Right atrium auricular region (tissue), 2 donors: ENCODE measurements around the gene EPSTI1. TPM values are rescaled to one million over a fixed set of nuclear protein-coding genes. Genes with fewer than 3 reads are reported as not detected.
"Not testable (repeated sequence)": the region's sequence is repeated elsewhere in the genome, so short reads cannot be mapped to it uniquely, and the experiment has no call there.

ENCODE experiments used
- DNase-seq: peaks from one replicate; pipeline ENCODE4 v3.0.0-alpha.2; 2019; ENCODE audit warnings: low spot score
- H3K27ac ChIP-seq, 2 donors: fragments of 200-600 bp; sonication (generic); 1 replicate in 1 of 2; 2 replicates in 1 of 2; pipeline ENCODE4 v1.5.1; 2016 to 2019
- H3K27me3 ChIP-seq, 2 donors: fragments of 200-600 bp; sonication (generic); one replicate each; pipeline versions ENCODE4 v1.5.1 to v1.6.0; 2017 to 2019
- H3K36me3 ChIP-seq: fragments of 200-600 bp; sonication (generic); one replicate; pipeline ENCODE4 v1.5.1; 2016
- H3K4me1 ChIP-seq, 2 donors: fragments of 200-600 bp; sonication (generic); one replicate each; pipeline versions ENCODE4 v1.5.1 to v1.6.0; 2017 to 2019
- H3K4me3 ChIP-seq, 2 donors: fragments of 200-600 bp; sonication (generic); 1 replicate in 1 of 2; 2 replicates in 1 of 2; pipeline ENCODE4 v1.5.1; 2017 to 2019; ENCODE audit warnings: mild to moderate bottlenecking in 1 of 2, moderate library complexity in 1 of 2
- H3K9me3 ChIP-seq, 2 donors: fragments of 200-600 bp; sonication (generic); one replicate each; pipeline ENCODE4 v1.5.1; 2019
- CTCF ChIP-seq, 2 donors: fragments of 200-600 bp; sonication (generic); IDR thresholded peaks; one replicate each; pipeline ENCODE4 v1.5.1; 2019; ENCODE audit warnings: antibody characterized with exemption in 2 of 2
- total RNA-seq, 2 donors: library from RNA; depleted of rRNA; stranded (reverse); fragments of >200 nt; gene quantifications; one replicate each; pipeline ENCODE4 v1.1.0, GENCODE V29; 2016

EPSTI1 gene
- total RNA-seq, result 1 to 10 TPM; 3.1 to 3.9 TPM

DNA sequence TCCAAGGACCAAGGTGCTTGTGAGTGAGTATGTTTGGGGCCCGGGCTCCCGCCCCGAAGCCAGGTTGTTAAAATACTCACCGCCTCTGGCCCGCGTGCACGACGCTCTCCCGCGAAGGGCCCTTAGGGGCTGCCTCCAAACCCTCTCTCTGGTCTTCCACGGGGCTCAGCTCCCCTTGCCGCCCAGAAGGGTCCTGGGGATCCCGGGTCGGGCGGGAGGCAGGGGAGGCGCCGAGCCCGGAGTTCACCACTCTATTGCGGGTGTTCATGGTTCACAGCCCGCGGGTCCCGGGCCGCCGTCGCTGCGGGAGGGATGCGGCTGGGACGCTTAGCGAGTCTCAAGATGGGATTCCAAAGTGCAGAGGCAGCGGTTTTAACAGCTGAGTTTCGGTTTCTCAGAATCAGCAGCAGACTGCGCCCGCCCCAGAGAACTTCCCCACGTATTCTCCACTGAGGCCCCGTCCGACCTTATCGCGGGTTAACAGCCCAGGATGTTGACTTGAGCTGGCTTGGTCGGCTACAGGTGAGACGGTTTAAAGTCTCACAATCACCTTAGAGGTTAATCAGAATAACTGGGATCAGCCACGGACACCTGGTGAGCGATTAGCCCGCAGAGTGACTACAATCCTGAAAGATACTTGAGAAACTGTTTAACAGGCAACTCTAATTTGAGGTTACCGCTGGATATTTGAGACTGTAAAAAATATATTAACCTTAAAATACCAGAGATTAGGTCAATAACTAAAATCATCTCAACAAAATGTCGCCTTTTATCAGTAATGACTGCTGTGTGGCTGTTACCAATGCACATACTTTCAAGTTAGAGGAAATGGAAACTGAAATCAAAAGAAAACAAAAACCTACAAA is at the start of gene EPSTI1:
EPSTI1 (minus strand) TSS at position 344 of the 866 bp plus-strand sequence; CDS start at position 268, 76 bp downstream.
- TF ChIP-seq CTCF (IDR thresholded peaks at IDR 0.05), result no peak
- Histone ChIP-seq H3K4me3 (peak within 1 kb of the TSS; percentile 51 to 76), H3K4me1 (peaks cover 0 to 20% of the 10 kb centered on the region in 2 donors), H3K27ac (peak within 1 kb of the TSS; percentile 67 to 86), H3K36me3 (no peaks in the 10 kb centered on the region), H3K27me3 (no peaks in the 10 kb centered on the region), H3K9me3 (no peaks in the 10 kb centered on the region)
- DNase-seq, result peak; percentile 79

DNA sequence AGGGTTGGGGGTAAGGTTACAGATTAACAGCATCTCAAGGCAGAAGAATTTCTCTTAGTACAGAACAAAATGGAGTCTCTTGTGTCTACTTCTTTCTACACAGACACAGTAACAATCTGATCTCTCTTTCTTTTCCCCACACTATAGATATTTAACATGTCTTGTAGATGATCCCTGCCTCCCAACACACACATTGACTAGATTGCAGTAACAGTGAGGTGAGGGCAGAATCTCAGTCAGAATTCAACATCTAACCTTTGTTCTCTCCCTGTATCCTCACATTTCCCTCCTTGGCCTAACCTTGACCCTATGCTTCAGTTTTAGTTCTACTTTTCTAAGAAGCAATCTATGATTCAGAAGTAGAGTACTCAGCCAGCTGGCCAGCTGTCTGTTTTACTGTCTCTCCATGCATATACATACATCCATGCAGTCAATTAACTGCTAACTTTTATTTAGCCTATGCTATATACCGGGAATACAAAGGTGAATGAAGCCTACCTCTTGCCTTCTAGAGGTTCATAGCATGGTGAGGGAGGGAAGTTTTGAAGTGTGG is 49.4 kb upstream of the EPSTI1 start:
- H3K27me3 ChIP-seq, result no peaks in the 10 kb centered on the region
- TF ChIP-seq CTCF (IDR thresholded peaks at IDR 0.05), result no peak
- H3K36me3 ChIP-seq, result no peaks in the 10 kb centered on the region
- no peak for DNase-seq
- H3K4me1 ChIP-seq, result peaks cover 0 to 41% of the 10 kb centered on the region in 2 donors
- H3K4me3 ChIP-seq, result no peak overlapping the region
- H3K27ac ChIP-seq, result no peak overlapping the region
- H3K9me3 ChIP-seq, result no peaks in the 10 kb centered on the region

GRCh38 chr13:43040581-43041368 is 48.7 kb upstream of the EPSTI1 start:
- H3K9me3 ChIP-seq, H3K27me3 ChIP-seq, DNase-seq, H3K27ac ChIP-seq, H3K36me3 ChIP-seq, H3K4me3 ChIP-seq: not testable (repeated sequence)
- H3K4me1 ChIP-seq, result peaks cover 0 to 48% of the 10 kb centered on the region in 2 donors

DNA sequence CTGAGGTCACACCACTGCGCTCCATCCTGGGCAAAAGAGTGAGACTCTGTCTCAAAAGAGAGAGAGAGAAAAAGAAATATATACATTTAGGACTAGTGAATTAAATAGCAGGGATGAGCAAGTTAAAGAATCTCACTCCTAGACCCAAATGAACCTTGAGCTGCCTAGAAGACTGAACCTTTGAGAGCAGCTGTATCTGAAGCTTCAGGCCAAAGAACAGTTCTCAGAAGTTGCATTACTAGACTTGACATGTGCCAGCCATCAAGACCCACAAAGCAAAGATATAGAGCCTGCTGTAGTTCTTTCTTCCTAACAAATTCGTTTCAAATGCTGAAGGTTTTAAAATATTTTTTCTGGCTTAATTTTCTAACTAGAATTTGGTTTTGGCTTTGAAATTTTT is 47.9 kb upstream of the EPSTI1 start:
- Histone ChIP-seq H3K27ac (no peak overlapping the region), H3K27me3 (no peaks in the 10 kb centered on the region), H3K4me3 (no peak overlapping the region), H3K9me3 (no peaks in the 10 kb centered on the region), H3K36me3 (no peaks in the 10 kb centered on the region), H3K4me1 (peaks cover 0 to 56% of the 10 kb centered on the region in 2 donors)
- TF ChIP-seq CTCF (IDR thresholded peaks at IDR 0.05), result no peak
- no peak for DNase-seq

GRCh38 chr13:43036351-43037250 is 44.6 kb upstream of the EPSTI1 start:
- H3K4me3 ChIP-seq, result peak overlapping the region in 1 of 2 donors; percentile 28

More at GRCh38 chr13:43036351-43037250, 44.6 kb upstream of the EPSTI1 start:
- TF ChIP-seq CTCF (IDR thresholded peaks at IDR 0.05), result no peak
- DNase-seq, result no peak
- peak overlapping the region; percentile 36 to 65 for H3K27ac ChIP-seq
- no peaks in the 10 kb centered on the region for H3K36me3 ChIP-seq
- peaks cover 0 to 34% of the 10 kb centered on the region in 2 donors for H3K4me1 ChIP-seq
- no peaks in the 10 kb centered on the region for H3K9me3 ChIP-seq
- no peaks in the 10 kb centered on the region for H3K27me3 ChIP-seq
